Fibroblast of mammary gland (primary cell): ENCODE measurements around the gene MTRF1L.

Experiments
- DNase-seq: peaks from one replicate; pipeline ENCODE4 v3.0.0-alpha.2; 2010; ENCODE audit warnings: low read depth
- H3K4me3 ChIP-seq: 2 replicates; pipeline ENCODE4 v1.5.1; 2011; ENCODE audit warnings: low read depth, mild to moderate bottlenecking, low read length, moderate library complexity; ENCODE audit not compliant: control insufficient read depth
- TF ChIP-seq, protein P1 (sequence below): conservative IDR thresholded peaks from 2 replicates; pipeline ENCODE4 v1.5.1; 2011; ENCODE audit warnings: low read depth, low read length, inconsistent platforms; ENCODE audit not compliant: control insufficient read depth, insufficient read depth

Gene MTRF1L

DNA sequence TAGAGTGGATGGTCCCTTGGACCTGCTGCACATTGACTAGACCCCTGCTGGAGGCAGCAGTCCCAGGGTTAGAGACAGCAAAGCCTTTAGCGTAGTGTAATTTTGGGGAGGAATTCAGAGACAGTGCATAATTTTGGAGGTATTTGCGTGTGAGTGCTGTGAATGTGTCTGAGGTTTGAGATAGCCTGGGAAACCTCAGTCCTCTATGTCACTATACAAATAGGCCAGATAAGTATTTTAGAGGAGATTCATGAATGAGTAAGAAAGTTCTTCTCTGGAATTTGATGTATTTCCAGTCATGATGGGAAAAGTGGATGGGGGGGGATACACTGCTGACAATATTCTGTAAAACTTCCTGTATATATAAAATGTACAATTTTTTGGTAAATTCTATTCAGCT is 25.8 kb upstream of the MTRF1L start:
- no peak for DNase-seq
- H3K4me3 ChIP-seq, result no peak overlapping the region
- TF ChIP-seq, protein P1, sequence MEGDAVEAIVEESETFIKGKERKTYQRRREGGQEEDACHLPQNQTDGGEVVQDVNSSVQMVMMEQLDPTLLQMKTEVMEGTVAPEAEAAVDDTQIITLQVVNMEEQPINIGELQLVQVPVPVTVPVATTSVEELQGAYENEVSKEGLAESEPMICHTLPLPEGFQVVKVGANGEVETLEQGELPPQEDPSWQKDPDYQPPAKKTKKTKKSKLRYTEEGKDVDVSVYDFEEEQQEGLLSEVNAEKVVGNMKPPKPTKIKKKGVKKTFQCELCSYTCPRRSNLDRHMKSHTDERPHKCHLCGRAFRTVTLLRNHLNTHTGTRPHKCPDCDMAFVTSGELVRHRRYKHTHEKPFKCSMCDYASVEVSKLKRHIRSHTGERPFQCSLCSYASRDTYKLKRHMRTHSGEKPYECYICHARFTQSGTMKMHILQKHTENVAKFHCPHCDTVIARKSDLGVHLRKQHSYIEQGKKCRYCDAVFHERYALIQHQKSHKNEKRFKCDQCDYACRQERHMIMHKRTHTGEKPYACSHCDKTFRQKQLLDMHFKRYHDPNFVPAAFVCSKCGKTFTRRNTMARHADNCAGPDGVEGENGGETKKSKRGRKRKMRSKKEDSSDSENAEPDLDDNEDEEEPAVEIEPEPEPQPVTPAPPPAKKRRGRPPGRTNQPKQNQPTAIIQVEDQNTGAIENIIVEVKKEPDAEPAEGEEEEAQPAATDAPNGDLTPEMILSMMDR, result no peak

DNA sequence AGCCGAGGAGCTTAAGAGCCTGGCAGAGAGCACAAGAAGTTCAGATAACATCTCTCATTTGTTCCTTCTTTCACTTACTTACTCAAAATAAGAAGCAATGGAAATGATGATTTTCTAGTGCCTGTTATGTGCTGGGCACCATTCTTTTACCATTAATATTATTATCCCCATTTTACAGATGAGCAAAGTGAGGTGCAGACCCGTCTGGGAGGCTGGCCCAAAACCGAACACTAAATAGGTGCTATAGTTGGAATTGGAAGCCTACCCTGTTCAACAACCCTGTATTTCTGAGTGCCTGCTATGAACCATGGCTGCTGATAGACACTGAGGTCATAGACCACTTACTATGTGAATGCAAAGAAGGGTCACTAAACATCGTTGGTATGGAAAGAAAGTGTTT is 25.0 kb upstream of the MTRF1L start:
- H3K4me3 ChIP-seq, result no peak overlapping the region
- no peak for DNase-seq
- TF ChIP-seq, protein P1, result no peak

DNA sequence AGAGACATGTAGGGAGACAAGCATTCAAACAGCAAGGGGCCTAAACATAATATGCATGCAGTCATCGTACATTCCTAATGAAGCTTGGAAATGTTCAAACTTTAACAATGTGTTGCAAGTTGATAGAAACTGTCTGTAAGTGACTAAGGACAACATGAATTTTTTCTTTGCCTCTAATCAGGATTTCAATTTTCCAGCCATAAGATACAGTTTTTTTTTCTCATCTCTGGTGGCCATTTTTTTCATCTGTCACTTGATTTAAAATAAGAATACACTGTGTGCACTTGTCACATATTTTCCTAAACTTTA is 22.2 kb upstream of the MTRF1L start:
- no peak for DNase-seq
- no peak overlapping the region for H3K4me3 ChIP-seq
- TF ChIP-seq, protein P1, result no peak

DNA sequence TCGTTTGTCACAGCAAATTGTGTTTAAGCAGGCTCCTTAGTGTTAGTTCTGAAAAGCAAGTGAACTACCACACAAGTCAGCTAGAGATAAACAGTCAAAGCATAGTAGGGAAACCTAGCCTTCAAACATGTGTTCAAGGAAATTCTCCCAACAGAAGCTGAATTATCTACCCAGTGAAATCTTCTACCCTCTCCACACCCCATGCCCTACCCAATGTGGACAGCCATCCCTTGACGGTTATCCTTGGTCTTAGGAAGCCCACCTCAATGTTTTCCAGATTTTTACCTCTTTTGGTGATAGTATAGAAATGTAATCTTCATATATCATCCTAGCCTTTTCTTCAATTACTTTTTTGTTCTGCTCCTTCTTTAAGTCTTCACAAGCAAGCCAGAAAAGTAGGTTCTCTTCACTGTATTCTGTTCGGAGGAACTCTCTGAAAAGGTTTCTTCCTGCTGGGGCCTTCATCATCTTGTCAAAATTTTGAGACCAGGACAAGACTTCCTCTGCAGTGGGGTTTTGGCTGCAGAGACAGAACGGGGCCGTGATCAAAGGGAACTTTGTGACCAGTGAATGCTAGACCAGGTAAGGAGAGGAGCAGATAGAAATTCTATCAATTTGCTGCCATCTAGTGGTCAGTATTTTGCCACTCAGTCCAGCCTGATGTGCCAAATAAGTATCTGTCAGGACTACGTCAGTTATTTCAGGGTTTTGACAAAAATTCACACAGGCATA is 21.6 kb upstream of the MTRF1L start:
- peak; percentile 68 for DNase-seq
- TF ChIP-seq, protein P1, result peak; percentile 74

DNA sequence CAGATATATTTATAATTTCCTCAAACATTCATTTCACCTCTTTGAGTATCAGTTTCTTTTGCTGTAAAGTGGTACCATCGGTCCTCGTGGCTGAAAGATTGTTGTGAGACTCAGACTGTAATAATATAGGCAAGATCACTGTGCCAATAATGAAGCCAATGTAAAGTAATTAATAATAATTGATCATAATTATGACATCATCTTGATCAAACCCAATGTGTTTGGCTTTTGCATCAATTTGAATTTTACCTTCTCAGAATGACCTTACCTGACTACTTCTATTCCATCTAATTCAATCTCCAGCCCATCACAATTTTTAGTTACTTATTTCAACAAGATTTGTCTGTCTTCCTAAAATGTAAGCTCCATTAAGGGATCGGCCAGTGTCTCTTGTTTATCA is 15.8 kb upstream of the MTRF1L start:
- TF ChIP-seq, protein P1, result no peak
- H3K4me3 ChIP-seq, result no peak overlapping the region
- DNase-seq, result no peak

More for the DNA sequence above, 21.6 kb upstream of the MTRF1L start:
- H3K4me3 ChIP-seq, result no peak overlapping the region

DNA sequence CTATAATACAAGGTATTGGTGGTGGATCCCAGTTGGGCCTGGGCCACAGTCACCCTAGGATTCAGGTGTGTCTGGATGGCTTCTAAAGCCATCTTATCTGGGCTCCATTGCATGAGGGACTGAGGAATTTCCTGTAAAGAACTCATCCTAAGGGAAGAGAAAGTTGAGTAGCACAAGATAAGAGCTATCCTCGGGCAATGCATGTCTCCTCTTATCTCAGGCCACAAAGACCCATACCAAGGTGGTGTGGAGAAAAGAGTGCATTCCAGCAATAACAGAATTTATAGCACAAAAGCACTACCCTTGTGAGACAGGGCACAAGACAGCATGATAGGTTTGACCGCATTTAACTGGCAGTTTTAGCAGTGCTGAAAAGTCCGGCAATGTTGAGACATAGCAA is 14.3 kb upstream of the MTRF1L start:
- TF ChIP-seq, protein P1, result no peak
- no peak overlapping the region for H3K4me3 ChIP-seq
- no peak for DNase-seq
